HepG2 (cell line): ENCODE results near the gene BIRC5. TPM values are rescaled to one million over a fixed set of nuclear protein-coding genes. Genes with fewer than 3 reads are reported as not detected.

Source experiments
- AHDC1 ChIP-seq: sonication (generic); formaldehyde crosslinking; IDR thresholded peaks from 2 replicates; pipeline ENCODE4 v1.5.1; 2020; ENCODE audit warnings: mild to moderate bottlenecking, missing genetic modification reagents, borderline replicate concordance
- BCL6 ChIP-seq: IDR thresholded peaks from 2 replicates; pipeline ENCODE4 v1.6.1; 2016; ENCODE audit warnings: missing genetic modification reagents, missing compliant biosample characterization
- BHLHE40 ChIP-seq: IDR thresholded peaks from 2 replicates; pipeline ENCODE4 v1.6.1; 2011; ENCODE audit warnings: low read length, improper control_type of control experiment
- ETS1 ChIP-seq: sonication (generic); formaldehyde crosslinking; IDR thresholded peaks from 2 replicates; pipeline ENCODE4 v1.4.0; 2020; ENCODE audit warnings: missing genetic modification reagents
- KDM5A ChIP-seq: fragments of 200-600 bp; sonication (generic); IDR thresholded peaks from 2 replicates; pipeline ENCODE4 v1.7.0; 2018; ENCODE audit warnings: antibody characterized with exemption, mild to moderate bottlenecking, low read length, borderline replicate concordance
- PBX2 ChIP-seq: IDR thresholded peaks from 2 replicates; pipeline ENCODE4 v1.6.1; 2016; ENCODE audit warnings: control low read depth
- RNF219 ChIP-seq: sonication (generic); formaldehyde crosslinking; IDR thresholded peaks from 2 replicates; pipeline ENCODE4 v1.5.0; 2020; ENCODE audit warnings: mild to moderate bottlenecking, missing genetic modification reagents
- SATB2 ChIP-seq: sonication (generic); formaldehyde crosslinking; IDR thresholded peaks from 2 replicates; pipeline ENCODE4 v1.5.0; 2020; ENCODE audit warnings: missing genetic modification reagents
- SRF ChIP-seq: IDR thresholded peaks from 2 replicates; pipeline ENCODE4 v1.6.1; 2011; ENCODE audit warnings: mild to moderate bottlenecking, low read depth, low read length, moderate library complexity
- TFDP1 ChIP-seq: IDR thresholded peaks from 2 replicates; pipeline ENCODE4 v1.6.1; 2016; ENCODE audit warnings: missing compliant biosample characterization, missing genetic modification reagents, borderline replicate concordance
- U2AF1 ChIP-seq: fragments of 200-400 bp; formaldehyde crosslinking; optimal IDR thresholded peaks from 2 replicates; pipeline ENCODE3; 2017; ENCODE audit warnings: mild to moderate bottlenecking, low read depth, low read length
- ZBTB3 ChIP-seq: sonication (generic); formaldehyde crosslinking; IDR thresholded peaks from 2 replicates; pipeline ENCODE4 v1.4.0; 2020; ENCODE audit warnings: low read depth, mild to moderate bottlenecking, moderate library complexity, missing genetic modification reagents, borderline replicate concordance
- ZMYM4 ChIP-seq: sonication (generic); formaldehyde crosslinking; IDR thresholded peaks from 2 replicates; pipeline ENCODE4 v1.8.1; 2023; ENCODE audit warnings: mild to moderate bottlenecking, missing genetic modification reagents
- ZNF639 ChIP-seq: conservative IDR thresholded peaks from 2 replicates; pipeline ENCODE4 v1.6.1; 2018; ENCODE audit warnings: missing genetic modification reagents
- ZNF674 ChIP-seq: sonication (generic); formaldehyde crosslinking; IDR thresholded peaks from 2 replicates; pipeline ENCODE4 v1.5.0; 2020; ENCODE audit warnings: low read depth, mild to moderate bottlenecking, missing genetic modification reagents
- ZNF7 ChIP-seq: IDR thresholded peaks from 2 replicates; pipeline ENCODE4 v1.6.1; 2016; ENCODE audit warnings: missing biosample characterization, missing genetic modification reagents
- polyA plus RNA-seq, 8 experiments: library from polyadenylated mRNA; depleted of rRNA in 3 of 8; stranded (reverse) in 7 of 8; unstranded in 1 of 8; fragments of >200 nt; fragmentation: Illumina TruSeq in 4 of 8; extraction: Trizol in 4 of 8; gene quantifications; 2 replicates each; pipeline versions ENCODE4 v1.2.1 to v1.2.3, GENCODE V29; 2011 to 2016; ENCODE audit warnings: low read depth in 4 of 8, missing spikeins in 1 of 8, mixed read lengths in 1 of 8; ENCODE audit not compliant: insufficient read depth in 1 of 8
- total RNA-seq, 5 experiments: library from RNA; depleted of rRNA; stranded (reverse); fragments of >200 nt; fragmentation: Illumina TruSeq; extraction: Trizol; gene quantifications; 2 replicates each; pipeline ENCODE4 v1.2.3, GENCODE V29; 2016; ENCODE audit warnings: low read depth in 1 of 5

The BIRC5 gene
- total and polyA plus RNA-seq, 2 of the 13 experiments (the other 11 are each of a cell fraction or from before 2014, with no cell fraction given) = 30.3 to 135 TPM

- no peak; the same call in 1 of the 2 replicates for TF ChIP-seq RNF219 (CRISPR knock-in tag)
- TF ChIP-seq PBX2 (CRISPR knock-in tag) = no peak
- TF ChIP-seq ZBTB3 (CRISPR knock-in tag) = no peak
- TF ChIP-seq TFDP1 (CRISPR knock-in tag) = peak; percentile 58; the same call in 1 of the 2 replicates
- no peak for TF ChIP-seq KDM5A
- peak; percentile 75; the same call in 1 of the 2 replicates for TF ChIP-seq ZNF639
- TF ChIP-seq ZNF674 (CRISPR knock-in tag) = no peak
- 0 out of 2 replicates have a peak, but pooled peaks have one; percentile 57 for TF ChIP-seq ZMYM4 (CRISPR knock-in tag)
- TF ChIP-seq ETS1 = no peak
- TF ChIP-seq SRF = no peak
- TF ChIP-seq ZNF7 (CRISPR knock-in tag) = no peak
- no peak for TF ChIP-seq BHLHE40
- peak; percentile 47 for TF ChIP-seq BCL6 (CRISPR knock-in tag)
- TF ChIP-seq SATB2 (CRISPR knock-in tag) = no peak
- no peak for TF ChIP-seq U2AF1
- no peak; the same call in 1 of the 2 replicates for TF ChIP-seq AHDC1
These were observed 45.7 kb upstream of the BIRC5 start, which contains the start of gene SYNGR2 (continued) for GRCh38 chr17:78168242-78168902.
